Left lung (tissue), 14 donors: ENCODE measurements around the gene INTS12. TPM values are rescaled to one million over a fixed set of nuclear protein-coding genes. Genes with fewer than 3 reads are reported as not detected.

Experiments used
- ATAC-seq: fragments of 200-7000 bp; cut with Tn5 transposase; one replicate; pipeline ENCODE4 v1.9.1; 2020; ENCODE audit warnings: moderate library complexity
- DNase-seq, 4 donors: peaks; one replicate each; pipeline ENCODE4 v3.0.0-alpha.2; 2013 to 2020
- H3K27ac ChIP-seq, 2 donors: fragments of 200-600 bp; sonication (generic) in 1 of 2; one replicate each; pipeline versions ENCODE4 v1.5.0 to v1.8.0; 2020 to 2021
- H3K27me3 ChIP-seq, 2 donors: fragments of 200-600 bp; sonication (generic) in 1 of 2; one replicate each; pipeline versions ENCODE4 v1.5.0 to v1.8.0; 2020 to 2021
- H3K36me3 ChIP-seq, 2 donors: fragments of 200-600 bp; sonication (generic) in 1 of 2; one replicate each; pipeline versions ENCODE4 v1.5.0 to v1.8.0; 2020 to 2021
- H3K4me1 ChIP-seq, 2 donors: fragments of 200-600 bp; one replicate each; pipeline ENCODE4 v1.8.0; 2021
- H3K4me3 ChIP-seq, 2 donors: fragments of 200-600 bp; sonication (generic) in 1 of 2; one replicate each; pipeline versions ENCODE4 v1.5.0 to v1.8.0; 2020 to 2021; ENCODE audit warnings: mild to moderate bottlenecking in 1 of 2
- H3K9me3 ChIP-seq, 2 donors: fragments of 200-600 bp; sonication (generic) in 1 of 2; one replicate each; pipeline versions ENCODE4 v1.5.0 to v1.8.0; 2020 to 2021
- CTCF ChIP-seq, 2 donors: fragments of 200-600 bp; sonication (generic) in 1 of 2; IDR thresholded peaks; one replicate each; pipeline versions ENCODE4 v1.5.0 to v1.8.0; 2021; ENCODE audit warnings: antibody characterized with exemption in 2 of 2
- intact Hi-C, 2 donors: fragments of 100-400 bp; cut with DNase I; formaldehyde crosslinking; loops; one replicate each; pipeline versions ENCODE4 v1.11.2 to v1.14.2; 2022
- long read RNA-seq, 12 donors: library from polyadenylated mRNA in 2 of 12; unstranded in 2 of 12; transcript quantifications; one replicate each; pipeline ENCODE4 v2.0.0 and lab custom pipeline, GENCODE V29; 2019 to 2026
- polyA plus RNA-seq, 6 donors: library from polyadenylated mRNA; unstranded; fragments of 120-200 nt; gene quantifications; one replicate each; pipeline ENCODE4 v1.2.1, GENCODE V29; 2013; ENCODE audit not compliant: insufficient read length in 6 of 6
- total RNA-seq, 2 donors: library from RNA; stranded (reverse); fragmentation: NEBNext Ultra II Directional; extraction: Animal tissue kit (Norgen Biotek cat#: 25700); gene quantifications; one replicate each; pipeline ENCODE4 v1.2.1, GENCODE V29; 2021
- donor health status: DM: no; HTN: yes; CAD: no.
- donor health status: DM: no; HTN: no; CAD: no.

Gene INTS12
- total RNA-seq: 10 to 100 TPM; 14.9 to 18.5 TPM
- 10 to 100 TPM; 32.3 to 39.1 (median 35.7) TPM for polyA plus RNA-seq
- long read RNA-seq, donor 1, transcript INTS12-206 (7 exons, 1,975 nt): major isoform, 7 of 25 reads
- long read RNA-seq, donor 1, partial matches to known transcripts: 15 of 25 reads
- long read RNA-seq, donor 1, other reads (novel, unspliced or antisense): 0 of 25 reads
- long read RNA-seq, donor 2, partial matches to known transcripts: 26 of 30 reads
- long read RNA-seq, donor 2, other reads (novel, unspliced or antisense): 0 of 30 reads
- long read RNA-seq, donor 3, transcript INTS12-206 (7 exons, 1,975 nt): major isoform, 8 of 10 reads
- long read RNA-seq, donor 3, partial matches to known transcripts: 0 of 10 reads
- long read RNA-seq, donor 3, other reads (novel, unspliced or antisense): 0 of 10 reads
- long read RNA-seq, donor 4, partial matches to known transcripts: 2 of 7 reads
- long read RNA-seq, donor 4, other reads (novel, unspliced or antisense): 0 of 7 reads
- long read RNA-seq, donor 5, partial matches to known transcripts: 0 of 2 reads
- long read RNA-seq, donor 5, other reads (novel, unspliced or antisense): 0 of 2 reads
- long read RNA-seq, donor 6, transcript INTS12-206 (7 exons, 1,975 nt): major isoform, 15 of 25 reads
- long read RNA-seq, donor 6, partial matches to known transcripts: 9 of 25 reads
- long read RNA-seq, donor 6, other reads (novel, unspliced or antisense): 0 of 25 reads
- long read RNA-seq, donor 7, partial matches to known transcripts: 73 of 84 reads
- long read RNA-seq, donor 7, other reads (novel, unspliced or antisense): 5 of 84 reads
- long read RNA-seq, donor 8, partial matches to known transcripts: 5 of 11 reads
- long read RNA-seq, donor 8, other reads (novel, unspliced or antisense): 0 of 11 reads
- long read RNA-seq, donor 9: 0 reads
- long read RNA-seq, donor 10, transcript INTS12-206 (7 exons, 1,975 nt): major isoform, 5 of 10 reads
- long read RNA-seq, donor 10, partial matches to known transcripts: 0 of 10 reads
- long read RNA-seq, donor 10, other reads (novel, unspliced or antisense): 3 of 10 reads
- long read RNA-seq, donor 11, transcript INTS12-206 (7 exons, 1,975 nt): major isoform, 9 of 9 reads
- long read RNA-seq, donor 11, partial matches to known transcripts: 0 of 9 reads
- long read RNA-seq, donor 11, other reads (novel, unspliced or antisense): 0 of 9 reads
- long read RNA-seq, donor 12, transcript INTS12-206 (7 exons, 1,975 nt): major isoform, 9 of 11 reads
- long read RNA-seq, donor 12, partial matches to known transcripts: 0 of 11 reads
- long read RNA-seq, donor 12, other reads (novel, unspliced or antisense): 0 of 11 reads

GRCh38 chr4:105708181-105709080, at the start of gene INTS12, which contains the start of gene GSTCD:
Gene INTS12 (minus strand): TSS chr4:105708689. CDS start chr4:105700005, 8,684 bp downstream.
Gene GSTCD (plus strand): TSS chr4:105708784. CDS start chr4:105717614, 8,830 bp downstream.
- no peaks in the 10 kb centered on the region for H3K27me3 ChIP-seq
- peak within 1 kb of the TSS; percentile 71 to 84 for H3K4me3 ChIP-seq
- H3K4me1 ChIP-seq: peaks cover 14 to 20% of the 10 kb centered on the region in 2 donors
- peak; percentile 92 to 95 (median 93) for DNase-seq
- no peaks in the 10 kb centered on the region for H3K9me3 ChIP-seq
- peak; percentile 99 for ATAC-seq
- intact Hi-C loops: no loop called here
- peak within 1 kb of the TSS; percentile 87 to 89 for H3K27ac ChIP-seq
- no peak for TF ChIP-seq CTCF (IDR thresholded peaks at IDR 0.05)
- H3K36me3 ChIP-seq: no peaks in the 10 kb centered on the region

DNA sequence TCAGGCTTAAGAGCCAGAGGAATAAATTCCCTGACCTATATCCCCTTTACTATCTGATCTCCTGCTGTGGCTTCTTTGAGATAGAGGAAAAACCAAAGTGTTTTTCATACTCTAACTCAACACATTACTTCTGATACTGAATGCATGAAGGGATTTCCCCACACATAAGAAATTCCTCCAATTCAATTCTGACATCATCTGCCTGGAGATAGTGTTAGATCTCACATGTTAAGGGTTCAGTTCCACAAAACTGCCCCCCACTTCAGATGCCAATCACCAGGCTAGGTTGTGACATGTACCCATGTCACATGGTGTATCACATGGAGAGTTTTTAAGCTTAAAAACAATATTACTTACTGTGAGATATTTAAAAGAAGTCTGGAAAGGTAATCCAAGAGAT, 46.9 kb upstream of the INTS12 start:
- intact Hi-C loops: no loop called here

DNA sequence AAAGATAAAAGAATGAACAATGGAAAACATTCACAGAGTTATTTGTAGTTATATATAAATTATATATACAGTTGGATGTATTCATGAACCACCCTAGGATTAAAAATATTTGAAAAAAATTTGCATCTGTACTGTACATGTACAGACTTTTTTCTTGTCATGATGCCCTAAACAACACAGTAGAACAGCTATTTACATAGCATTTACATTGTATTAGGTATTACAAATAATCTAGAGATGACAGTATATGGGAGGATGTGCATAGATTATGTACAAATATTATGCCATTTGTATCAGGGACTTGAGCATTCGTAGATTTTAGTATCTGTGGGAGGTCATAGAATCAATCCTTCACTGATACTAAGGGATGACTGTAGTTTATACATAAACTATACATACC, 44.9 kb upstream of the INTS12 start:
- no peaks in the 10 kb centered on the region for H3K27me3 ChIP-seq
- TF ChIP-seq CTCF (IDR thresholded peaks at IDR 0.05): no peak

More for the DNA sequence above, 46.9 kb upstream of the INTS12 start:
- Histone ChIP-seq H3K27ac (no peak overlapping the region), H3K36me3 (no peaks in the 10 kb centered on the region), H3K4me3 (no peak overlapping the region), H3K9me3 (no peaks in the 10 kb centered on the region), H3K4me1 (no peaks in the 10 kb centered on the region), H3K27me3 (no peaks in the 10 kb centered on the region)
- DNase-seq (no peak), ATAC-seq (no peak)
- TF ChIP-seq CTCF (IDR thresholded peaks at IDR 0.05): no peak

DNA sequence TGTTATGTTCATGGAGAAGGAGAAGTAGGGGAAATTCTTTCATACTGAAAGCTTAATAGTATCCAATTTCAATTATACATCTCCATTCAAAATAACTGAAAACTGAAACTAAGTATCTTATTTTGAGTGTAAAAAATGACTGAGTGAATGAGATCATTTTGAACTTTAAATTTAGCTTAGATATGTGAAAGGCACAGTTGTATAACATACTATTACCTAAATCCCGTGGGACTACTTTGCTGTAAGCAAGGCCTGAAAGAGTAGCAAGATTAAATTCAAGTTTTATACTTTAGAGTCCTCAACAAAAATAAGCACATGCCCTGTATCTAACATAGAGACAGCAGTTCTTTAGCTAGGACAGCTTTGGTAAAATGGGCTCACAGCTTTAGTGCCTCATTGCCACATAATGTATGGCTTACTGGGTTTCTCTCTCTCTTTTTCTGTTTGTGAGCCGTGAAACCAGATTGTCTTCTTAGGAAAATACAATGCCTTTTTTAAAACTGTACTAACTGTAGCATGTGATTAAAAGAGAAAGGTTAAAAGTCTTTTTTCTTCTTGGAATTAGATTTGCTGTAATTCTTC, 43.3 kb upstream of the INTS12 start:
- H3K27me3 ChIP-seq: no peaks in the 10 kb centered on the region
- no peak for TF ChIP-seq CTCF (IDR thresholded peaks at IDR 0.05)
- no peak overlapping the region for H3K27ac ChIP-seq
- intact Hi-C loops: no loop called here
- H3K36me3 ChIP-seq: no peaks in the 10 kb centered on the region
- no peak for ATAC-seq
- DNase-seq: no peak
- H3K4me1 ChIP-seq: no peaks in the 10 kb centered on the region
- H3K4me3 ChIP-seq: no peak overlapping the region
- H3K9me3 ChIP-seq: no peaks in the 10 kb centered on the region

More for the DNA sequence above, 44.9 kb upstream of the INTS12 start:
- Histone ChIP-seq H3K27ac (no peak overlapping the region), H3K4me3 (no peak overlapping the region), H3K9me3 (no peaks in the 10 kb centered on the region), H3K4me1 (no peaks in the 10 kb centered on the region), H3K36me3 (no peaks in the 10 kb centered on the region)
- DNase-seq (no peak), ATAC-seq (no peak)
- intact Hi-C loops: no loop called here
